HepG2 (cell line): ENCODE measurements around the gene ATP2B2. TPM values are rescaled to one million over a fixed set of nuclear protein-coding genes. Genes with fewer than 3 reads are reported as not detected.

Experiments
- ATAC-seq: fragments of 200-7000 bp; cut with Tn5 transposase; 3 replicates; pipeline ENCODE4 v1.9.1; 2020; ENCODE audit warnings: mild to moderate bottlenecking, moderate library complexity
- BruUV-seq: library from RNA; stranded (reverse); fragments of 400-500 nt; replicated peaks from 2 replicates; lab custom pipeline; 2021; lab: Mats Ljungman, UMichigan
- CTCF ChIA-PET: fragments of 300-600 bp; formaldehyde crosslinking; extraction: SDS; loops from one replicate; lab custom pipeline; 2021; ENCODE audit warnings: low total read pairs, inconsistent platforms, low intra/inter-chr PET ratio; lab: Yijun Ruan, JAX
- POLR2A ChIA-PET: fragments of 350-600 bp; sonication (Branson Sonifier 250); formaldehyde crosslinking; loops from one replicate; lab custom pipeline; 2020; ENCODE audit warnings: antibody characterized with exemption, inconsistent platforms; lab: Yijun Ruan, JAX
- DNase-seq: peaks from one replicate; pipeline ENCODE4 v3.0.0-alpha.2; 2015; ENCODE audit warnings: low spot score
- FAIRE-seq: peaks from 3 replicates; lab custom pipeline; 2011; peaks lifted over from hg19 to GRCh38; lab: Jason Lieb, UNC
- H2AFZ ChIP-seq: one replicate; pipeline ENCODE4 v1.6.1; 2011; ENCODE audit warnings: low read length, inconsistent platforms
- H3K27ac ChIP-seq: fragments of 300-600 bp; 3 replicates; pipeline ENCODE4 v1.8.0; 2011; ENCODE audit warnings: mixed run types, mild to moderate bottlenecking, mixed read lengths, low read length, inconsistent platforms; ENCODE audit not compliant: insufficient read depth; ENCODE audit errors: extremely low read length
- H3K27me3 ChIP-seq, 2 experiments: fragments of 200-600 bp in 1 of 2; 2 replicates in 1 of 2; 3 replicates in 1 of 2; pipeline versions ENCODE4 v1.6.0 to v1.8.0; 2011; ENCODE audit warnings: low read length in 2 of 2, mild to moderate bottlenecking in 2 of 2, moderate library complexity in 2 of 2, inconsistent platforms in 1 of 2; ENCODE audit not compliant: insufficient read depth in 2 of 2, control insufficient read depth in 1 of 2
- H3K36me3 ChIP-seq, 2 experiments: fragments of 200-600 bp in 1 of 2; replicated peaks in 1 of 2; 2 replicates in 1 of 2; 3 replicates in 1 of 2; pipeline versions ENCODE4 v1.5.1 to v1.8.0; 2011; ENCODE audit warnings: low read length in 2 of 2, inconsistent platforms in 1 of 2; ENCODE audit not compliant: insufficient read depth in 2 of 2, control insufficient read depth in 1 of 2
- H3K4me1 ChIP-seq: 2 replicates; pipeline ENCODE4 v1.5.1; 2012; ENCODE audit warnings: low read length, inconsistent platforms; ENCODE audit not compliant: insufficient read depth
- H3K4me2 ChIP-seq: 2 replicates; pipeline ENCODE4 v1.6.0; 2011; ENCODE audit warnings: low read depth, low read length, inconsistent platforms
- H3K4me3 ChIP-seq, 3 experiments: fragments of 200-600 bp in 1 of 3; sonication (generic), shearing (Covaris generic) in 1 of 3; replicated peaks in 1 of 3; 2 replicates each; pipeline ENCODE4 v1.5.1; 2011 to 2016; ENCODE audit warnings: low read length in 3 of 3, inconsistent platforms in 2 of 3, low read depth in 2 of 3, mild to moderate bottlenecking in 2 of 3, control low read depth in 1 of 3, mixed read lengths in 1 of 3; ENCODE audit not compliant: insufficient read depth in 1 of 3
- H3K79me2 ChIP-seq: one replicate; pipeline ENCODE4 v1.6.1; 2011; ENCODE audit warnings: low read length, inconsistent platforms; ENCODE audit not compliant: insufficient read depth
- H3K9ac ChIP-seq: 2 replicates; pipeline ENCODE4 v1.6.0; 2011; ENCODE audit warnings: mild to moderate bottlenecking, low read depth, low read length, inconsistent platforms; ENCODE audit not compliant: insufficient read depth
- H3K9me3 ChIP-seq: 2 replicates; pipeline ENCODE4 v1.5.1; 2012; ENCODE audit warnings: mild to moderate bottlenecking, low read length
- H4K20me1 ChIP-seq: 2 replicates; pipeline ENCODE4 v1.6.0; 2011; ENCODE audit warnings: inconsistent platforms, mild to moderate bottlenecking, low read length, moderate library complexity; ENCODE audit not compliant: insufficient read depth
- HMG20B ChIP-seq: conservative IDR thresholded peaks from 2 replicates; pipeline ENCODE4 v1.6.1; 2016; ENCODE audit warnings: missing genetic modification reagents, missing compliant biosample characterization
- NCOA5 ChIP-seq: sonication (generic); formaldehyde crosslinking; IDR thresholded peaks from 2 replicates; pipeline ENCODE4 v1.4.0; 2020; ENCODE audit warnings: missing genetic modification reagents
- SETDB1 ChIP-seq: sonication (generic); formaldehyde crosslinking; IDR thresholded peaks from 2 replicates; pipeline ENCODE4 v1.5.1; 2020; ENCODE audit warnings: missing genetic modification reagents, mild to moderate bottlenecking, borderline replicate concordance
- SNAI1 ChIP-seq: sonication (generic); formaldehyde crosslinking; IDR thresholded peaks from 2 replicates; pipeline ENCODE4 v1.5.0; 2020; ENCODE audit warnings: mild to moderate bottlenecking, missing genetic modification reagents, borderline replicate concordance
- TAF15 ChIP-seq: fragments of 200-400 bp; formaldehyde crosslinking; IDR thresholded peaks from one replicate; pipeline ENCODE4 v1.6.1; 2018; ENCODE audit warnings: mild to moderate bottlenecking, low read depth, low read length; ENCODE audit not compliant: poor library complexity, severe bottlenecking
- ZBTB1 ChIP-seq: sonication (generic); formaldehyde crosslinking; IDR thresholded peaks from 2 replicates; pipeline ENCODE4 v1.4.0; 2020; ENCODE audit warnings: missing genetic modification reagents, borderline replicate concordance
- ZMYM3 ChIP-seq: sonication (generic); formaldehyde crosslinking; IDR thresholded peaks from 2 replicates; pipeline ENCODE4 v1.5.1; 2020; ENCODE audit warnings: mild to moderate bottlenecking, missing genetic modification reagents
- WGBS: methylation state at CpG from one replicate; pipeline ENCODE4 v1.1.6; 2017; ENCODE audit warnings: low lambda C conversion rate; 5-methylcytosine and 5-hydroxymethylcytosine counted together
- in situ Hi-C: cut with HindIII; loops from 2 replicates; pipeline ENCODE4 v1.10.0; 2017; ENCODE audit warnings: low pct_unique_long_range_greater_than_20kb; ENCODE audit not compliant: extremely low pct_ligation_motif_present
- intact Hi-C: fragments of 100-400 bp; cut with micrococcal nuclease; formaldehyde crosslinking; loops from one replicate; pipeline ENCODE4 v1.10.0; 2022; ENCODE audit not compliant: unreplicated experiment
- polyA plus RNA-seq, 8 experiments: library from polyadenylated mRNA; depleted of rRNA in 3 of 8; stranded (reverse) in 7 of 8; unstranded in 1 of 8; fragments of >200 nt; fragmentation: Illumina TruSeq in 4 of 8; extraction: Trizol in 4 of 8; gene quantifications; 2 replicates each; pipeline versions ENCODE4 v1.2.1 to v1.2.3, GENCODE V29; 2011 to 2016; ENCODE audit warnings: low read depth in 4 of 8, missing spikeins in 1 of 8, mixed read lengths in 1 of 8; ENCODE audit not compliant: insufficient read depth in 1 of 8
- total RNA-seq, 5 experiments: library from RNA; depleted of rRNA; stranded (reverse); fragments of >200 nt; fragmentation: Illumina TruSeq; extraction: Trizol; gene quantifications; 2 replicates each; pipeline ENCODE4 v1.2.3, GENCODE V29; 2016; ENCODE audit warnings: low read depth in 1 of 5
- TF ChIP-seq, protein P1 (sequence below): sonication (generic); formaldehyde crosslinking; IDR thresholded peaks from 2 replicates; pipeline ENCODE4 v1.4.0; 2020; ENCODE audit warnings: missing genetic modification reagents
- TF ChIP-seq, protein P2 (sequence below): sonication (generic); formaldehyde crosslinking; IDR thresholded peaks from 2 replicates; pipeline ENCODE4 v1.8.1; 2023; ENCODE audit warnings: missing genetic modification reagents, mild to moderate bottlenecking, borderline replicate concordance
- TF ChIP-seq, protein P3 (sequence below), 2 experiments: fragments of 450-650 bp in 1 of 2; sonication (generic) in 1 of 2; formaldehyde crosslinking in 1 of 2; IDR thresholded peaks; 2 replicates each; pipeline versions ENCODE4 v1.6.1 to v1.8.0; 2016 to 2022; ENCODE audit warnings: antibody characterized with exemption in 1 of 2, mild to moderate bottlenecking in 1 of 2, missing genetic modification reagents in 1 of 2

The ATP2B2 gene
- total and polyA plus RNA-seq, 2 of the 13 experiments (the other 11 are each of a cell fraction or from before 2014, with no cell fraction given), result 1.5 to 2.3 TPM

GRCh38 chr3:10520072-10520471, 14.7 kb upstream of the ATP2B2 start:
- no peak overlapping the region for H3K4me2 ChIP-seq
- peaks cover 22% of the 10 kb centered on the region for H3K4me1 ChIP-seq
- in situ Hi-C loops (no loop called here), intact Hi-C loops (no loop called here)
- ATAC-seq (no peak), FAIRE-seq (no peak), DNase-seq (no peak)
- CTCF ChIA-PET, result no interaction called here
- H3K27me3 ChIP-seq, result peaks cover 1 to 15% of the 10 kb centered on the region in 2 experiments; a peak in 4 of 5 replicates
- POLR2A ChIA-PET, result no interaction called here
- 18% methylated on average over 4 of the region's 4 CpGs for WGBS
- no peak overlapping the region for H3K9ac ChIP-seq
- H3K27ac ChIP-seq, result no peak overlapping the region
- H3K9me3 ChIP-seq, result no peaks in the 10 kb centered on the region
- no peaks in the 10 kb centered on the region for H3K79me2 ChIP-seq
- no TSS peak for BruUV-seq
- H3K36me3 ChIP-seq, result no peaks in the 10 kb centered on the region
- H2AFZ ChIP-seq, result no peak overlapping the region
- no peaks in the 10 kb centered on the region for H4K20me1 ChIP-seq
- no peak overlapping the region for H3K4me3 ChIP-seq
- TF ChIP-seq ZBTB1, result no peak
- TF ChIP-seq, protein P1, sequence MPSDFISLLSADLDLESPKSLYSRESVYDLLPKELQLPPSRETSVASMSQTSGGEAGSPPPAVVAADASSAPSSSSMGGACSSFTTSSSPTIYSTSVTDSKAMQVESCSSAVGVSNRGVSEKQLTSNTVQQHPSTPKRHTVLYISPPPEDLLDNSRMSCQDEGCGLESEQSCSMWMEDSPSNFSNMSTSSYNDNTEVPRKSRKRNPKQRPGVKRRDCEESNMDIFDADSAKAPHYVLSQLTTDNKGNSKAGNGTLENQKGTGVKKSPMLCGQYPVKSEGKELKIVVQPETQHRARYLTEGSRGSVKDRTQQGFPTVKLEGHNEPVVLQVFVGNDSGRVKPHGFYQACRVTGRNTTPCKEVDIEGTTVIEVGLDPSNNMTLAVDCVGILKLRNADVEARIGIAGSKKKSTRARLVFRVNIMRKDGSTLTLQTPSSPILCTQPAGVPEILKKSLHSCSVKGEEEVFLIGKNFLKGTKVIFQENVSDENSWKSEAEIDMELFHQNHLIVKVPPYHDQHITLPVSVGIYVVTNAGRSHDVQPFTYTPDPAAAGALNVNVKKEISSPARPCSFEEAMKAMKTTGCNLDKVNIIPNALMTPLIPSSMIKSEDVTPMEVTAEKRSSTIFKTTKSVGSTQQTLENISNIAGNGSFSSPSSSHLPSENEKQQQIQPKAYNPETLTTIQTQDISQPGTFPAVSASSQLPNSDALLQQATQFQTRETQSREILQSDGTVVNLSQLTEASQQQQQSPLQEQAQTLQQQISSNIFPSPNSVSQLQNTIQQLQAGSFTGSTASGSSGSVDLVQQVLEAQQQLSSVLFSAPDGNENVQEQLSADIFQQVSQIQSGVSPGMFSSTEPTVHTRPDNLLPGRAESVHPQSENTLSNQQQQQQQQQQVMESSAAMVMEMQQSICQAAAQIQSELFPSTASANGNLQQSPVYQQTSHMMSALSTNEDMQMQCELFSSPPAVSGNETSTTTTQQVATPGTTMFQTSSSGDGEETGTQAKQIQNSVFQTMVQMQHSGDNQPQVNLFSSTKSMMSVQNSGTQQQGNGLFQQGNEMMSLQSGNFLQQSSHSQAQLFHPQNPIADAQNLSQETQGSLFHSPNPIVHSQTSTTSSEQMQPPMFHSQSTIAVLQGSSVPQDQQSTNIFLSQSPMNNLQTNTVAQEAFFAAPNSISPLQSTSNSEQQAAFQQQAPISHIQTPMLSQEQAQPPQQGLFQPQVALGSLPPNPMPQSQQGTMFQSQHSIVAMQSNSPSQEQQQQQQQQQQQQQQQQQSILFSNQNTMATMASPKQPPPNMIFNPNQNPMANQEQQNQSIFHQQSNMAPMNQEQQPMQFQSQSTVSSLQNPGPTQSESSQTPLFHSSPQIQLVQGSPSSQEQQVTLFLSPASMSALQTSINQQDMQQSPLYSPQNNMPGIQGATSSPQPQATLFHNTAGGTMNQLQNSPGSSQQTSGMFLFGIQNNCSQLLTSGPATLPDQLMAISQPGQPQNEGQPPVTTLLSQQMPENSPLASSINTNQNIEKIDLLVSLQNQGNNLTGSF (CRISPR knock-in tag), result no peak
- no peak for TF ChIP-seq TAF15
- TF ChIP-seq, protein P2, sequence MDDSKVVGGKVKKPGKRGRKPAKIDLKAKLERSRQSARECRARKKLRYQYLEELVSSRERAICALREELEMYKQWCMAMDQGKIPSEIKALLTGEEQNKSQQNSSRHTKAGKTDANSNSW (CRISPR knock-in tag), result no peak
- TF ChIP-seq SNAI1 (CRISPR knock-in tag), result no peak
- TF ChIP-seq ZMYM3 (CRISPR knock-in tag), result no peak
- no peak for TF ChIP-seq SETDB1 (CRISPR knock-in tag)
- TF ChIP-seq, protein P3, sequence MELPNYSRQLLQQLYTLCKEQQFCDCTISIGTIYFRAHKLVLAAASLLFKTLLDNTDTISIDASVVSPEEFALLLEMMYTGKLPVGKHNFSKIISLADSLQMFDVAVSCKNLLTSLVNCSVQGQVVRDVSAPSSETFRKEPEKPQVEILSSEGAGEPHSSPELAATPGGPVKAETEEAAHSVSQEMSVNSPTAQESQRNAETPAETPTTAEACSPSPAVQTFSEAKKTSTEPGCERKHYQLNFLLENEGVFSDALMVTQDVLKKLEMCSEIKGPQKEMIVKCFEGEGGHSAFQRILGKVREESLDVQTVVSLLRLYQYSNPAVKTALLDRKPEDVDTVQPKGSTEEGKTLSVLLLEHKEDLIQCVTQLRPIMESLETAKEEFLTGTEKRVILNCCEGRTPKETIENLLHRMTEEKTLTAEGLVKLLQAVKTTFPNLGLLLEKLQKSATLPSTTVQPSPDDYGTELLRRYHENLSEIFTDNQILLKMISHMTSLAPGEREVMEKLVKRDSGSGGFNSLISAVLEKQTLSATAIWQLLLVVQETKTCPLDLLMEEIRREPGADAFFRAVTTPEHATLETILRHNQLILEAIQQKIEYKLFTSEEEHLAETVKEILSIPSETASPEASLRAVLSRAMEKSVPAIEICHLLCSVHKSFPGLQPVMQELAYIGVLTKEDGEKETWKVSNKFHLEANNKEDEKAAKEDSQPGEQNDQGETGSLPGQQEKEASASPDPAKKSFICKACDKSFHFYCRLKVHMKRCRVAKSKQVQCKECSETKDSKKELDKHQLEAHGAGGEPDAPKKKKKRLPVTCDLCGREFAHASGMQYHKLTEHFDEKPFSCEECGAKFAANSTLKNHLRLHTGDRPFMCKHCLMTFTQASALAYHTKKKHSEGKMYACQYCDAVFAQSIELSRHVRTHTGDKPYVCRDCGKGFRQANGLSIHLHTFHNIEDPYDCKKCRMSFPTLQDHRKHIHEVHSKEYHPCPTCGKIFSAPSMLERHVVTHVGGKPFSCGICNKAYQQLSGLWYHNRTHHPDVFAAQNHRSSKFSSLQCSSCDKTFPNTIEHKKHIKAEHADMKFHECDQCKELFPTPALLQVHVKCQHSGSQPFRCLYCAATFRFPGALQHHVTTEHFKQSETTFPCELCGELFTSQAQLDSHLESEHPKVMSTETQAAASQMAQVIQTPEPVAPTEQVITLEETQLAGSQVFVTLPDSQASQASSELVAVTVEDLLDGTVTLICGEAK (IDR thresholded peaks at IDR 0.05), result no peak
- TF ChIP-seq, protein P3 (CRISPR knock-in tag; IDR thresholded peaks at IDR 0.05), result no peak
- TF ChIP-seq HMG20B (CRISPR knock-in tag), result no peak
- TF ChIP-seq NCOA5, result no peak
